Right atrium auricular region (tissue), 2 donors: ENCODE measurements around the gene BCOR. TPM values are rescaled to one million over a fixed set of nuclear protein-coding genes. Genes with fewer than 3 reads are reported as not detected.

Source experiments
- DNase-seq: peaks from one replicate; pipeline ENCODE4 v3.0.0-alpha.2; 2019; ENCODE audit warnings: low spot score
- H3K27ac ChIP-seq, 2 donors: fragments of 200-600 bp; sonication (generic); 1 replicate in 1 of 2; 2 replicates in 1 of 2; pipeline ENCODE4 v1.5.1; 2016 to 2019
- H3K27me3 ChIP-seq, 2 donors: fragments of 200-600 bp; sonication (generic); one replicate each; pipeline versions ENCODE4 v1.5.1 to v1.6.0; 2017 to 2019
- H3K36me3 ChIP-seq: fragments of 200-600 bp; sonication (generic); one replicate; pipeline ENCODE4 v1.5.1; 2016
- H3K4me1 ChIP-seq, 2 donors: fragments of 200-600 bp; sonication (generic); one replicate each; pipeline versions ENCODE4 v1.5.1 to v1.6.0; 2017 to 2019
- H3K4me3 ChIP-seq, 2 donors: fragments of 200-600 bp; sonication (generic); 1 replicate in 1 of 2; 2 replicates in 1 of 2; pipeline ENCODE4 v1.5.1; 2017 to 2019; ENCODE audit warnings: mild to moderate bottlenecking in 1 of 2, moderate library complexity in 1 of 2
- H3K9me3 ChIP-seq, 2 donors: fragments of 200-600 bp; sonication (generic); one replicate each; pipeline ENCODE4 v1.5.1; 2019
- total RNA-seq, 2 donors: library from RNA; depleted of rRNA; stranded (reverse); fragments of >200 nt; gene quantifications; one replicate each; pipeline ENCODE4 v1.1.0, GENCODE V29; 2016
- TF ChIP-seq, protein P1 (sequence below), 2 donors: fragments of 200-600 bp; sonication (generic); IDR thresholded peaks; one replicate each; pipeline ENCODE4 v1.5.1; 2019; ENCODE audit warnings: antibody characterized with exemption in 2 of 2

The BCOR gene
- total RNA-seq, 2 donors from 2014 or later, result 24.3 to 37.1 TPM

- no peak overlapping the region for H3K4me3 ChIP-seq
- H3K4me1 ChIP-seq, result peaks cover 0 to 14% of the 10 kb centered on the region in 2 donors
- no peak for DNase-seq
- H3K27ac ChIP-seq, result no peak overlapping the region
- H3K9me3 ChIP-seq, result no peaks in the 10 kb centered on the region
- TF ChIP-seq, protein P1, sequence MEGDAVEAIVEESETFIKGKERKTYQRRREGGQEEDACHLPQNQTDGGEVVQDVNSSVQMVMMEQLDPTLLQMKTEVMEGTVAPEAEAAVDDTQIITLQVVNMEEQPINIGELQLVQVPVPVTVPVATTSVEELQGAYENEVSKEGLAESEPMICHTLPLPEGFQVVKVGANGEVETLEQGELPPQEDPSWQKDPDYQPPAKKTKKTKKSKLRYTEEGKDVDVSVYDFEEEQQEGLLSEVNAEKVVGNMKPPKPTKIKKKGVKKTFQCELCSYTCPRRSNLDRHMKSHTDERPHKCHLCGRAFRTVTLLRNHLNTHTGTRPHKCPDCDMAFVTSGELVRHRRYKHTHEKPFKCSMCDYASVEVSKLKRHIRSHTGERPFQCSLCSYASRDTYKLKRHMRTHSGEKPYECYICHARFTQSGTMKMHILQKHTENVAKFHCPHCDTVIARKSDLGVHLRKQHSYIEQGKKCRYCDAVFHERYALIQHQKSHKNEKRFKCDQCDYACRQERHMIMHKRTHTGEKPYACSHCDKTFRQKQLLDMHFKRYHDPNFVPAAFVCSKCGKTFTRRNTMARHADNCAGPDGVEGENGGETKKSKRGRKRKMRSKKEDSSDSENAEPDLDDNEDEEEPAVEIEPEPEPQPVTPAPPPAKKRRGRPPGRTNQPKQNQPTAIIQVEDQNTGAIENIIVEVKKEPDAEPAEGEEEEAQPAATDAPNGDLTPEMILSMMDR (IDR thresholded peaks at IDR 0.05), result no peak
- H3K36me3 ChIP-seq, result peaks cover 36% of the 10 kb centered on the region
- no peaks in the 10 kb centered on the region for H3K27me3 ChIP-seq
Observed at GRCh38 chrX:40074080-40074958, 23.4 kb downstream of the BCOR start.

DNA sequence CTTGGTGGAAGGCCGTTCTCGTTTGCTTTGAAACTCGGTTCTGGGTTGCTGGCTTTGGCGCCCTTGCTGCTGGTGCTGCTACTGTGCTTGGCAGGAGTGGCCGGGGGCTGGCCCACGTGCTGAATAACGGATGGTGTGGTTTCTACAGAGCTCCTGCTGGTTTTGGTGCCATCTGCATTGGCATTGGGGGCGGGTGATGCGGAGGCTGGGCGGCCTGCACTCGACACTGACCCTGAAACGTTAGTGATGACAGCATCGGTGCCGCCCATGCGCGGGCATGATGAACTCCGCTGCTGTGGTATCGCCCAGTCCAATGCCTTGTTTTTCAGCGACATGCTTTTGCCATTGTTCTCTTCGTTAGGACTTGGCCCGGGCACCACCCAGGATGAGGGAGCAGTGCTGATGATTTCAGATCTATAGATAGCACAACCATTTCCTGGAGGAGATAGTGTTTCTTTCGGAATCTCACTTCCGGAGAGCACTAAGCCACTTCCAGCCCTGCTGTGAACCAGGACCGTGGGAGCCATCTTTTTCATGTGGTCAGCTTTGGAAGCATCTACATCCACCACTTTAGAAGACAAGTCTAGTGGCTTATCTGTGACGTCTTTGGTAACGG lies 24.2 kb downstream of the BCOR start:
- H3K4me1 ChIP-seq, result peaks cover 0 to 14% of the 10 kb centered on the region in 2 donors
- no peak overlapping the region for H3K4me3 ChIP-seq
- H3K27me3 ChIP-seq, result no peaks in the 10 kb centered on the region
- TF ChIP-seq, protein P1 (IDR thresholded peaks at IDR 0.05), result no peak
- no peak overlapping the region for H3K27ac ChIP-seq
- peaks cover 41% of the 10 kb centered on the region for H3K36me3 ChIP-seq
- no peak for DNase-seq
- no peaks in the 10 kb centered on the region for H3K9me3 ChIP-seq

DNA sequence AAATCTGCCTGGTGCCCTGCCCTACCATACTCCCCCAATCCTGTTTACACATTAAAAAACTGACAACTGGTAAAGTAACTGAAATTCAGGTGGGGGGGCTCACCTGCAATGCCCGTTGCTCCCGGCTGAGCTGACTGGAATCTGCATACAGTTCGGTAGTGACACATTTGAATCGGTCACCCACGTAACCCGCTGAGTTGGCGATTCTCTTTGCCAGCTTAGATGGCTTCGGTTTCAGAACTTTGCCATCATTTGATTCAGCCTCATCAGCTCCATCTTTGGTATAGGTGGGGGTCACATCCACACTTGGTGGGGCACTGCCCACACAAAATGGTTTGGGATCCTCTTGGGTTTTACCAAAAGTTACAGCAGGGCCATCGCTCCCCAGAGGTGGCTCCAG lies 25.5 kb downstream of the BCOR start:
- H3K9me3 ChIP-seq, result no peaks in the 10 kb centered on the region
- no peak for DNase-seq
- H3K27me3 ChIP-seq, result no peaks in the 10 kb centered on the region
- TF ChIP-seq, protein P1 (IDR thresholded peaks at IDR 0.05), result no peak
- H3K4me3 ChIP-seq, result no peak overlapping the region
- H3K27ac ChIP-seq, result no peak overlapping the region
- peaks cover 0 to 7% of the 10 kb centered on the region in 2 donors for H3K4me1 ChIP-seq
- peaks cover 41% of the 10 kb centered on the region for H3K36me3 ChIP-seq

- Histone ChIP-seq H3K4me3 (no peak overlapping the region), H3K36me3 (peaks cover 31% of the 10 kb centered on the region), H3K27ac (no peak overlapping the region), H3K27me3 (no peaks in the 10 kb centered on the region), H3K9me3 (no peaks in the 10 kb centered on the region), H3K4me1 (no peaks in the 10 kb centered on the region)
- TF ChIP-seq, protein P1 (IDR thresholded peaks at IDR 0.05), result peak in 1 of 2 donors; percentile 12
- DNase-seq, result no peak
Observed at GRCh38 chrX:40068048-40068447, 29.7 kb downstream of the BCOR start.

GRCh38 chrX:40066700-40067099 lies 31.1 kb downstream of the BCOR start:
- no peak overlapping the region for H3K4me3 ChIP-seq
- no peak overlapping the region for H3K27ac ChIP-seq
- TF ChIP-seq, protein P1 (IDR thresholded peaks at IDR 0.05), result no peak
- no peak for DNase-seq
- H3K4me1 ChIP-seq, result no peaks in the 10 kb centered on the region
- H3K27me3 ChIP-seq, result no peaks in the 10 kb centered on the region
- no peaks in the 10 kb centered on the region for H3K9me3 ChIP-seq
- peaks cover 29% of the 10 kb centered on the region for H3K36me3 ChIP-seq
